Measurements from ENCODE around the gene DENND1A.

GRCh38 chr9:123453076-123453667 lies 476.8 kb downstream of the DENND1A start:
- no peak for TF ChIP-seq CTCF (IDR thresholded peaks at IDR 0.05)
- TF ChIP-seq POLR2A (IDR thresholded peaks at IDR 0.05): no peak
